ENCODE data around the gene PHGDH. TPM values are rescaled to one million over a fixed set of nuclear protein-coding genes. Genes with fewer than 3 reads are reported as not detected.

The PHGDH gene
- total RNA-seq, 2 donors from 2014 or later: 185 to 307 TPM

GRCh38 chr1:119790451-119791198, 78.9 kb downstream of the PHGDH start:
- no peaks in the 10 kb centered on the region for H3K27me3 ChIP-seq (replicated peaks; ENCODE audit: insufficient read depth)
- H3K36me3 ChIP-seq: no peaks in the 10 kb centered on the region
- DNase-seq (ENCODE audit: low spot score): no peak
- TF ChIP-seq POLR2A (IDR thresholded peaks at IDR 0.05) (no peak), CTCF (IDR thresholded peaks at IDR 0.05) (no peak), POLR2AphosphoS5 (IDR thresholded peaks at IDR 0.05) (no peak)
- H3K4me3 ChIP-seq: no peak overlapping the region
- H3K4me1 ChIP-seq (replicated peaks): no peaks in the 10 kb centered on the region
- WGBS: 48% methylated on average over 9 of the region's 9 CpGs
- H3K27ac ChIP-seq: no peak overlapping the region
- no peaks in the 10 kb centered on the region for H3K9me3 ChIP-seq
- intact Hi-C loops (cut with DNase I): no loop called here

- Histone ChIP-seq H3K4me1 (replicated peaks) (no peaks in the 10 kb centered on the region), H3K27me3 (replicated peaks; ENCODE audit: insufficient read depth) (no peaks in the 10 kb centered on the region), H3K36me3 (no peaks in the 10 kb centered on the region), H3K27ac (no peak overlapping the region), H3K9me3 (no peaks in the 10 kb centered on the region), H3K4me3 (no peak overlapping the region)
- TF ChIP-seq CTCF (IDR thresholded peaks at IDR 0.05): no peak
- TF ChIP-seq POLR2AphosphoS5 (IDR thresholded peaks at IDR 0.05): no peak
- TF ChIP-seq POLR2A (IDR thresholded peaks at IDR 0.05): no peak
- DNase-seq (ENCODE audit: low spot score): no peak
- 92% methylated on average over 4 of the region's 4 CpGs for WGBS
- intact Hi-C loops (cut with DNase I): no loop called here
Observed at GRCh38 chr1:119791377-119791776, 79.6 kb downstream of the PHGDH start.

Other genes starting within 250 kb of the PHGDH start
- gene HSD3B1, start 204.7 kb upstream of the PHGDH start, total RNA-seq: not detected
- gene ZNF697, start 63.7 kb upstream of the PHGDH start, total RNA-seq: 10 to 100 TPM; 17.4 to 25.6 TPM
- gene HMGCS2, start 57.0 kb downstream of the PHGDH start, total RNA-seq: 10 to 100 TPM in 1 of 2 donors, 1 to 10 TPM in 1; 4.6 to 21.5 TPM
- gene REG4, start 99.5 kb downstream of the PHGDH start, total RNA-seq: 1 to 10 TPM in 1 of 2 donors, under 1 TPM in 1; 0.62 to 2.0 TPM
- gene ADAM30, start 184.6 kb downstream of the PHGDH start, total RNA-seq: 1 to 10 TPM in 1 of 2 donors, not detected in 1; 2.0 TPM